AG10803 (cell line): ENCODE measurements around the gene IL18RAP.

ENCODE experiments used
- DNase-seq: peaks from one replicate; pipeline ENCODE4 v3.0.0; 2010; ENCODE audit warnings: low read depth
- H3K4me3 ChIP-seq: 2 replicates; pipeline ENCODE4 v1.5.1; 2011; ENCODE audit warnings: mild to moderate bottlenecking, low read length, control low read depth
- CTCF ChIP-seq: conservative IDR thresholded peaks from 2 replicates; pipeline ENCODE4 v1.5.1; 2011; ENCODE audit warnings: mild to moderate bottlenecking, low read length, control low read depth, inconsistent platforms

Gene IL18RAP

GRCh38 chr2:102494570-102494969 is 71.6 kb downstream of the IL18RAP start:
- H3K4me3 ChIP-seq: no peak overlapping the region
- no peak for DNase-seq
- TF ChIP-seq CTCF: no peak

- TF ChIP-seq CTCF: no peak
Observed at GRCh38 chr2:102498414-102498813, 75.5 kb downstream of the IL18RAP start.

GRCh38 chr2:102499558-102499957 is 76.6 kb downstream of the IL18RAP start:
- H3K4me3 ChIP-seq: no peak overlapping the region

More at GRCh38 chr2:102498414-102498813, 75.5 kb downstream of the IL18RAP start:
- H3K4me3 ChIP-seq: no peak overlapping the region
- DNase-seq: no peak

More at GRCh38 chr2:102499558-102499957, 76.6 kb downstream of the IL18RAP start:
- no peak for DNase-seq
- no peak for TF ChIP-seq CTCF
